WTC11 (cell line): ENCODE measurements around the gene CD68. TPM values are rescaled to one million over a fixed set of nuclear protein-coding genes. Genes with fewer than 3 reads are reported as not detected.

Experiments used
- ATAC-seq: fragments of 200-7000 bp; cut with Tn5 transposase; 2 replicates; pipeline ENCODE4 v1.10.0; 2021; ENCODE audit warnings: mild to moderate bottlenecking, moderate library complexity
- CTCF ChIA-PET: fragments of 300-600 bp; sonication (Branson Sonifier 250); formaldehyde crosslinking; loops from one replicate; lab custom pipeline; 2021; ENCODE audit warnings: antibody characterized with exemption; lab: Charles Lee
- POLR2A ChIA-PET: fragments of 350-600 bp; sonication (Branson Sonifier 250); formaldehyde crosslinking; loops from one replicate; lab custom pipeline; 2021; ENCODE audit warnings: antibody characterized with exemption; lab: Charles Lee
- DNase-seq: peaks from one replicate; pipeline ENCODE4 v3.0.0; 2021; ENCODE audit warnings: low spot score
- H3K27ac Mint-ChIP-seq: 2 replicates; pipeline ENCODE4 v1.8.0; 2021; ENCODE audit warnings: mixed read lengths
- H3K27me3 Mint-ChIP-seq: 2 replicates; pipeline ENCODE4 v1.8.0; 2021; ENCODE audit warnings: low read depth, mild to moderate bottlenecking, moderate library complexity, mixed read lengths
- H3K36me3 Mint-ChIP-seq: 2 replicates; pipeline ENCODE4 v1.8.0; 2021; ENCODE audit warnings: mixed read lengths
- H3K4me1 Mint-ChIP-seq: 2 replicates; pipeline ENCODE4 v1.8.0; 2022; ENCODE audit warnings: mixed read lengths
- H3K4me3 Mint-ChIP-seq: 2 replicates; pipeline ENCODE4 v1.8.0; 2021; ENCODE audit warnings: mild to moderate bottlenecking, moderate library complexity, mixed read lengths
- H3K9me3 Mint-ChIP-seq: 2 replicates; pipeline ENCODE4 v1.8.0; 2021; ENCODE audit warnings: mixed read lengths
- ATF3 ChIP-seq: sonication (generic); formaldehyde crosslinking; conservative IDR thresholded peaks from 2 replicates; pipeline ENCODE4 v1.8.1; 2022; ENCODE audit warnings: mild to moderate bottlenecking, missing genetic modification reagents
- CBFB ChIP-seq: sonication (generic); formaldehyde crosslinking; IDR thresholded peaks from 2 replicates; pipeline ENCODE4 v1.8.1; 2022; ENCODE audit warnings: mild to moderate bottlenecking, low read depth, missing genetic modification reagents
- CREB1 ChIP-seq: sonication (generic); formaldehyde crosslinking; IDR thresholded peaks from 2 replicates; pipeline ENCODE4 v1.8.0; 2023; ENCODE audit warnings: mild to moderate bottlenecking, missing genetic modification reagents
- ELF4 ChIP-seq: sonication (generic); formaldehyde crosslinking; IDR thresholded peaks from 2 replicates; pipeline ENCODE4 v1.8.1; 2022; ENCODE audit warnings: low read depth, mild to moderate bottlenecking, moderate library complexity, missing genetic modification reagents
- FOXP4 ChIP-seq: sonication (generic); formaldehyde crosslinking; IDR thresholded peaks from 2 replicates; pipeline ENCODE4 v1.8.0; 2022; ENCODE audit warnings: mild to moderate bottlenecking, missing genetic modification reagents
- NR3C1 ChIP-seq: sonication (generic); formaldehyde crosslinking; conservative IDR thresholded peaks from 2 replicates; pipeline ENCODE4 v1.8.1; 2023; ENCODE audit warnings: low read depth, mild to moderate bottlenecking, missing genetic modification reagents
- PREB ChIP-seq: sonication (generic); formaldehyde crosslinking; IDR thresholded peaks from 2 replicates; pipeline ENCODE4 v1.8.1; 2022; ENCODE audit warnings: mild to moderate bottlenecking, missing genetic modification reagents, moderate library complexity, borderline replicate concordance
- USF1 ChIP-seq: sonication (generic); formaldehyde crosslinking; IDR thresholded peaks from 2 replicates; pipeline ENCODE4 v1.8.0; 2022; ENCODE audit warnings: mild to moderate bottlenecking, missing genetic modification reagents
- USF2 ChIP-seq: sonication (generic); formaldehyde crosslinking; IDR thresholded peaks from 2 replicates; pipeline ENCODE4 v1.8.1; 2023; ENCODE audit warnings: mild to moderate bottlenecking, missing genetic modification reagents, moderate library complexity
- ZNF138 ChIP-seq: sonication (generic); formaldehyde crosslinking; conservative IDR thresholded peaks from 2 replicates; pipeline ENCODE4 v1.8.1; 2022; ENCODE audit warnings: mild to moderate bottlenecking, moderate library complexity, missing genetic modification reagents
- ZNF263 ChIP-seq: sonication (generic); formaldehyde crosslinking; IDR thresholded peaks from 2 replicates; pipeline ENCODE4 v1.8.1; 2022; ENCODE audit warnings: low read depth, mild to moderate bottlenecking, moderate library complexity, missing genetic modification reagents
- ZSCAN18 ChIP-seq: fragments of 250-450 bp; sonication (Bioruptor Pico); IDR thresholded peaks from 2 replicates; pipeline ENCODE4 v2.1.2; 2022; ENCODE audit warnings: mild to moderate bottlenecking, moderate library complexity
- total RNA-seq: library from RNA; stranded (reverse); gene quantifications from 3 replicates; pipeline ENCODE4 v1.2.3, GENCODE V29; 2021

The CD68 gene
- total RNA-seq, 1 experiment from 2014 or later, result 0.72 TPM

GRCh38 chr17:7574176-7574953, 5.1 kb upstream of the CD68 start:
- no peaks in the 10 kb centered on the region for H3K9me3 Mint-ChIP-seq

GRCh38 chr17:7575481-7575883, 4.0 kb upstream of the CD68 start:
- H3K27me3 Mint-ChIP-seq, result no peaks in the 10 kb centered on the region
- peak overlapping the region; percentile 92 for H3K27ac Mint-ChIP-seq
- DNase-seq, result no peak
- CTCF ChIA-PET, result interaction anchor here (1.6 kb wide), 1 partner anchor 12 kb away, joined by 4 read pairs; no protein-coding TSS in a partner anchor
- H3K36me3 Mint-ChIP-seq, result peaks cover 67% of the 10 kb centered on the region
- H3K9me3 Mint-ChIP-seq, result no peaks in the 10 kb centered on the region
- peaks cover 59% of the 10 kb centered on the region for H3K4me1 Mint-ChIP-seq
- peak overlapping the region; percentile 93 for H3K4me3 Mint-ChIP-seq
- POLR2A ChIA-PET, result interaction anchor here (0.7 to 1.3 kb wide), 3 partner anchors 9 to 15 kb away, joined by 3 read pairs; partner anchors contain the start of gene SOX15
- TF ChIP-seq ELF4 (no peak), USF2 (CRISPR knock-in tag) (no peak), ATF3 (CRISPR knock-in tag) (no peak), NR3C1 (no peak), FOXP4 (no peak)
- TF ChIP-seq, all 79 proteins: peak for 0
- no peak for ATAC-seq

More at GRCh38 chr17:7574176-7574953, 5.1 kb upstream of the CD68 start:
- ChIA-PET POLR2A (interaction anchor here (0.9 to 3.5 kb wide), 6 partner anchors 9 to 137 kb away, joined by 3 to 22 read pairs (median 6); partner anchors contain the start of genes ATP1B2, MPDU1, SLC35G6 and SOX15), CTCF (interaction anchor here (1.5 to 1.7 kb wide), 2 partner anchors 14 to 15 kb away, joined by 5 to 10 read pairs; no protein-coding TSS in a partner anchor)
- H3K4me3 Mint-ChIP-seq, result peak overlapping the region; percentile 93
- ATAC-seq (no peak), DNase-seq (no peak)
- H3K27ac Mint-ChIP-seq, result peak overlapping the region; percentile 92
- H3K27me3 Mint-ChIP-seq, result no peaks in the 10 kb centered on the region
- H3K36me3 Mint-ChIP-seq, result peaks cover 77% of the 10 kb centered on the region
- peaks cover 58% of the 10 kb centered on the region for H3K4me1 Mint-ChIP-seq
- no peak for TF ChIP-seq PREB
- TF ChIP-seq USF2 (CRISPR knock-in tag), result no peak
- no peak for TF ChIP-seq CBFB (CRISPR knock-in tag)
- TF ChIP-seq ZNF138 (CRISPR knock-in tag), result 0 out of 2 replicates have a peak, but pooled peaks have one; percentile 31
- no peak for TF ChIP-seq ZSCAN18 (CRISPR knock-in tag)
- TF ChIP-seq ZNF263, result no peak
- no peak for TF ChIP-seq USF1 (CRISPR knock-in tag)
- no peak for TF ChIP-seq CREB1
